COLO668 (cell line): ENCODE results near the gene MMS19.

ENCODE experiments used
- DNase-seq: peaks from one replicate; lab custom pipeline; 2025; ENCODE audit not compliant: unreplicated experiment; lab: John Stamatoyannopoulos, UW

MMS19 gene

GRCh38 chr10:97525683-97526110 lies 27.5 kb upstream of the MMS19 start:
- no peak for DNase-seq

- no peak for DNase-seq
Measured at GRCh38 chr10:97525086-97525485, 26.9 kb upstream of the MMS19 start.

- DNase-seq, result no peak
Measured at GRCh38 chr10:97522937-97523336, 24.7 kb upstream of the MMS19 start.

- DNase-seq, result no peak
Measured at GRCh38 chr10:97522071-97522470, 23.8 kb upstream of the MMS19 start.

GRCh38 chr10:97520978-97521761 lies 22.9 kb upstream of the MMS19 start:
- DNase-seq, result no peak

DNA sequence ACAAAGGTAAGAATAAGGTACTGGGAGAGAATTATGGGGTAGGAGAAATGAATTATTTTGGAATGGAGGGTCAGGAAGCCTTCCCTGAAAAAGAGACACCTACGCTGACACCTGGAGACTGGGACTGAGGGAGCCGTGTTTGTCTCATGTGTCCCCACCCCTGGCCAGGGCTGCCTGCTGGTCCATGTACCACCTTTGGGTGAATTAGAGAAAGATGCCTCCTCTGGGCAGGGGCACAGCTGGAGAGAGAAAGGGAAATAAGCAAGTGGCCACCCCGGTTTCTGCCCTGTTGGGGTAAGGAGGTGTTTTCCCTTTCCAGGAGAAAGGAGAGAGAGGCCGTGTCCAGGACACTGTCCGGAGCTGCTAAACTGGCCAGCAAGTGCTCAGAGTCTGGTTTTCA lies 22.3 kb upstream of the MMS19 start:
- DNase-seq, result no peak

DNA sequence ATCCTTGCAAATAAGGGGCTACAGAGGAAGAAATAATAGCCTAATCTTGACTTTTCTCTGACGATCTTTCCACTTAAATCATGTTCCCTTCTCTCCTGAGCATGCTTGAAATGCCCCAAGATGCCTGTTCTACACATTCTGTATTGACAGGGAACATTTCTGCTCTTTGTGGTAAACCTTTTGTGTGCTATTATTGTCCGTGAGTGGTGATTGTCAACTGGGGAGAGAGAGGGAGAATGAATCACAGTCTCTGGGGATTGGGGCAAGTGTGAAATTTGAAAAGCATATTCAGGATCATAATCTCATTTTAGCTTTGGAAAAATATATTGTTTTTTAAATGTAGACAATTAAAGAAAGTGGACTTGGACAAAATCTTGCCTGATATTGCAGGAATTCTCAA lies 21.1 kb upstream of the MMS19 start:
- no peak for DNase-seq

- peak; percentile 55 for DNase-seq
Measured at GRCh38 chr10:97518301-97519043, 20.2 kb upstream of the MMS19 start.

GRCh38 chr10:97517778-97518300 lies 19.6 kb upstream of the MMS19 start:
- DNase-seq, result no peak

DNA sequence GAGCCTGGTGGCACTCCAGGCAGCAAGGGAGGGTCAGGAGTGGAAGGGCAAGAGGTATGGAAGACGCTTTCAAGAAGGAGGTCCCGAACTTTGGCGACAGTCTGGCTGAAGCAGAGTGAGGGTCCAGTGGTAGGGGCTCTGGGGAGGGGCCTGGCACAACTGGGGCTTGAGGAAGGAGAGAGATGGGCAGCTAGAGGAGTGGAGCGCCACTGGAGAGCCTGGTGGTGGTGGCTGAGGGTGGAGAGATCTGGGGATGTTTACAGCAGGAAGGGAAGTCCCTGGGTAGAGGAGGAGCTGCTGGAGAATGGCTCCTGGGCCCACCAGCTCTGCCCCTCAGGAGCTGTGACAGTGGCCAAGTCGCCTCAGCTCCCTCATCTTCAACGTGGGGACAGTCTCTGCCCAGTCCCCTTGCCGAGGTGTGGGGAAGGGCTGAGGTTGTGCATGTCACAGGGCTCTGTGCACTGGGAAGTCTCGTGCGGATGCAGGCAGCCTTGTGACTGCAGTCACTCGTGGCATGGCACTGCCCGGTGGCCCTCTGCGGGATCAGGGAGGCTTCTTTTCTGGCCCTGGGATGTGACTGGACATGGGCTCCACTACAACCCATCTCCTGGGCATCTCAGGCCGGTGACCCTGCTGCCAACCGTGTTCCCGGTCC lies 19.0 kb upstream of the MMS19 start:
- DNase-seq, result no peak

DNA sequence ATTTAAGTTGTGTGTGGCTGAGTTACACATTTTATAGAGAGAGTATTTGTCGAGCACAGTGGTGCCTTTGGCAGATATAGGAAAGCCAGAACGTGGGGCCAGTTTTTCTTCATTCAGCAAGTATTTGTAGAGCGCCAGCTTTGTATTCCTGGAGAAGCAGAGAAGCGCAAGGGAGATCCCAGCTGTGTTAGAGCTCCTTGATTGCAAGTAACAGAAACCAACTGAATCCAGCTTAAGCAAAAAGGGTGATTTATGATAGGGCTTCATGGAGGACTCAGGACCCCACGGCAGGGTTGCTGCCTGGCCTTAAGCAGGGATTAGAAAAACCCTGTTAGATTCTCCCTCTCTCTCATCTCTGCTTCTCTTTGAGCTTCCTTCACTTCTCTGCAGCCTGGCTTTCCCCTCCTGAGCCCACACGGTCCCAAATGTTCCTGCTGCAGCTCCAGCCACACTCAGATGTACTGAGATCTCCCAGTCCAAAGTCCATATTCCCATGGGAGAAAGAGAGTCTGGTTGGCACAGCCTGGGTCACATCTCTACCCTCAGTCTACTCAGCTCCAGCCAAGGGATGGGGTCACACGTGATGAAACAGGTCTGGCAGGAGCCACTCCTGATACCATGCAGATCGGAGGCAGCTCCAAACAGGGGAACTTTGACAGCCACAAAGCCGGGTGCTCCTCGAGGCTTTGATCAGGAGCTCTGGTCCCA lies 17.2 kb upstream of the MMS19 start:
- DNase-seq, result no peak

GRCh38 chr10:97514344-97514743 lies 16.1 kb upstream of the MMS19 start:
- no peak for DNase-seq

GRCh38 chr10:97512993-97513392 lies 14.8 kb upstream of the MMS19 start:
- no peak for DNase-seq

DNA sequence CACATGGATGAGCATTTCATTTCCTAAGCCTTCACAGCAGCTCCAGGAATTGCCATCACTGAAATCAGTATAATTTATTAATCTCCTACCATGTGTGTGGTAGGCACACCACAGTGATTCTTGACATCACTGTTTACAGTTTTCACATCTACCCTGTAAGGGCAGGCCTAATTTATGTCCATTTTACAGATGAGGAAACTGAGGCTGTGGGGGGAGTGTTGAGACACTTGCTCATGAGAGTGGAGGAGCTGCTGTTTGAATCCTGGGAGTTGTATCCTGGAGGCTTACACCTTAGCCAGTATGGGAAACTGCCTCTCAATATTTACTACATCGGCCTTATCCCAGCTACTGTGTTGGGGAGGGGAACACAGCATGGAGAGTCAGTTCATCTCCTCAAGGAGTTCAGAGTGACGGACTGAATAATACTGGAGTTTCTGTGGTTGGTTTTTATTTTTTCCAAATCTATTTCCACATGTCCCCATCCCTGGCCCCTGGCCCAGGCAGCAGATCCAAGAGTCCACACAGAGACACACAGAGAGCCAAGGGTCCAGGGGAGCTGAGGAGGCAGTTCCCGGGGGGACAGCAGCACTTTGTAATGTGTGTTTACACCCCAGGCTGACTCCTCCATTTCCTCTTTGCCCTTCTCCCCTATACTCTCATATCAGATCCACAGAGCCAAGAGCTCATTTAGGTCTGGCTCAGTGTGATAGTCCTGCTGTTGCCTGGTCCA lies 13.7 kb upstream of the MMS19 start:
- DNase-seq, result no peak

GRCh38 chr10:97510686-97511085 lies 12.5 kb upstream of the MMS19 start:
- DNase-seq, result no peak

GRCh38 chr10:97509120-97509680 lies 11.0 kb upstream of the MMS19 start:
- no peak for DNase-seq

DNA sequence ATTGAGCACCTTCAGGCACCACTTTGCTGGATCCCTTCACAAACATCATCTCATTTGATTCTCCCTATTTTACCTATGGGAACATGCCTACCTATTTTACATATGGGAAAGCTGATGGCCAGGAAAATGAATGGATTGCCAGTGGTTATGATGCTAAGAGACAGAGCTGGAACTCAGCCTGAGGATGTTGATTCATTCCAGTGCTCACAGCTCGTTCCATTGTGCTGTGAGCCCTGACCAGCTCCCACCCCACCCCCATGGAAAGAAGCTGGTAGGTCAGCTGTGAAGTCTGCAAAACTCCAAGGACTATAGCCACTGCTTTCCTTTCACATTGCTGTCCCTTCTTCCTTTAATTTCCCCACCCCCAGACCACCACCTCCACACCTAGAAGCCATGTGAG lies 10.1 kb upstream of the MMS19 start:
- no peak for DNase-seq

DNA sequence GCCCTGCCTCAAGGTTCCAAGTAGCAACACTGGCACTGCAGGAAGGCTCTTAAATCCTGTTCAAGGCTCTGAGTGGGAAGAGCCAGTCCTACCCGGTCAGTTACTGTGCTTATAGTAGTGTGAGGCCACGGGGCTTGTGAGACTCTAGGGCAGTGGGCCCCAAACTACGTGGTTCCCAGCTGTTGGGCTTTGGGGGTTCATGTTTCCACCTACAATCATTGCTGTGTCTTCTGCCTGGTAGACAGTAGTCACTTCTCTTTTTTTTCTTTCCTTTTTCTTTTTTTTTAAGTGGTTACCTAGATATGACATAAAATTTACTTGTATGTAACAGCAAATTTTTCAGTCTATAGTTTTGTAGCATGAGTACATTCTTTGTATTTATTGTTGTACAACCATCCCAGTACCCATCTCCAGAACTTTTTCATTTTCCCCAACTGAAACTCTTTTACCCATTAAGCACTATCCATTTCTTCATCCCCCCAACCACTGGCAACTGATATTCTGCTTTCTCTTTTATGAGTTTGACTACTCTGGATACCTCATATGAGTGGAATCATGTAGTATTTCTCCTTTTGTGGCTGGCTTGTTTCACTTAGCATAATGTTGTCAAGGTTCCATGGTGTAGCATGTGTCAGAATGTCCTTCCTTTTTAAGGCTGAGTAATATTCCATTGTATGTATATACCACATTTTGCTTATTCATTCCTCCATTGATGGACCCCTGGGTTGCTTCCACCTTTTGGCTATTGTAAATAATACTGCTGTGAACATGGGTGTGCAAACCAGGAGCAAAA lies 8.2 kb upstream of the MMS19 start:
- no peak for DNase-seq

DNA sequence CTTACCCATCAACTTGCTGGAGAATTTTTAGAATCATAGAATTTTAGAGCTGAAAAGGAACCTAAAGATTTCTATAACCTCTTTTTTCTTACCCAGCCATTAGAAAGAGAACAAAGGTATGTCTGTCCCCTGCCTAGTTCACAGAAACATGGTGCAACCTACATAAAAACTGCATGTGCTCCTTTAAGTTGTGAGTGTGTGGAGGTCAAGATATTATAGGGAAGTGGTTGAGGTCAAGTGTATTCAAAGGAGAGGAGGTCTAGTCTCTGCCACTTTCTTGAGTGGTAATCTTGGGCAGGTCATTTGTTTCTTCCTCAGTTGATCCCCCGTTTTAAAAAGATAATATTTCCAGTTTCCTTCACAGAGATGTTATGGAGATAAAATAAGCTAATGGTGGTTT lies 6.9 kb upstream of the MMS19 start:
- no peak for DNase-seq
